Activated T-helper 1 cell treated with anti-CD3 and anti-CD28 coated beads, Interleukin-2, amount 50 U/mL, for 16 hours (primary cell): Measurements from ENCODE around the gene CDH22.

Experiments used
- DNase-seq, 2 donors: peaks; one replicate each; pipeline ENCODE4 v3.0.0-alpha.2; 2020; ENCODE audit warnings: low read depth in 1 of 2, low spot score in 1 of 2

The CDH22 gene

DNA sequence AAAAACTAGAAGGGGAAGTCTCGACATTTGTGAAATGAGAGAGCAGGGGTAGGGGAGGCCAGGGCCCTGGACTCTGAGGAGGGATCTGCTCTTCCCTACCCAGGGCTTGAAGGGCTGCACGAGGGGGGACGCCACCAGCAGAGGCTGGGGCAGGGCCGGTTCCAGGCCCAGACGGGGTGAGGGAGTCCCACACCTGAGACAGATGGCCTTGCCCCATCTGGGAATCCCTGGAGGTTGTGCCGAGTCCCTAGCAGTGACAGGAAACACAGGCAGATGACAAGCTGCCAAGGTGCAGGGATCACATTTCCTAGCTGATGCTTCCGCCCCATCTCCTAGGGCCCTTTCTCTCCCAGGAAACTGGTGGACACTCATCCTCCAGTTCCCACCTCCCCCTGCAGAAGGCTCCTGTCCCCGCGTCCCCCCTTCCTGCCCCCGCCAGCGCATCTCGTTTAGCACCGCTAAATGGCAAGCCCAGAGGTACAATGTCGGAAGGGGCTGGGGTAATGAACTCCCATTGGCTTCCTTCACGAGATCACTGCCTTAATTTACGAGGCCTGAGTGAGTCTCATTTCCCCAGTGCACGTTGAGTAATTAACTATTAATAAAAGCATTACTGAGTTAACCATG lies 35.2 kb upstream of the CDH22 start:
- DNase-seq = no peak

DNA sequence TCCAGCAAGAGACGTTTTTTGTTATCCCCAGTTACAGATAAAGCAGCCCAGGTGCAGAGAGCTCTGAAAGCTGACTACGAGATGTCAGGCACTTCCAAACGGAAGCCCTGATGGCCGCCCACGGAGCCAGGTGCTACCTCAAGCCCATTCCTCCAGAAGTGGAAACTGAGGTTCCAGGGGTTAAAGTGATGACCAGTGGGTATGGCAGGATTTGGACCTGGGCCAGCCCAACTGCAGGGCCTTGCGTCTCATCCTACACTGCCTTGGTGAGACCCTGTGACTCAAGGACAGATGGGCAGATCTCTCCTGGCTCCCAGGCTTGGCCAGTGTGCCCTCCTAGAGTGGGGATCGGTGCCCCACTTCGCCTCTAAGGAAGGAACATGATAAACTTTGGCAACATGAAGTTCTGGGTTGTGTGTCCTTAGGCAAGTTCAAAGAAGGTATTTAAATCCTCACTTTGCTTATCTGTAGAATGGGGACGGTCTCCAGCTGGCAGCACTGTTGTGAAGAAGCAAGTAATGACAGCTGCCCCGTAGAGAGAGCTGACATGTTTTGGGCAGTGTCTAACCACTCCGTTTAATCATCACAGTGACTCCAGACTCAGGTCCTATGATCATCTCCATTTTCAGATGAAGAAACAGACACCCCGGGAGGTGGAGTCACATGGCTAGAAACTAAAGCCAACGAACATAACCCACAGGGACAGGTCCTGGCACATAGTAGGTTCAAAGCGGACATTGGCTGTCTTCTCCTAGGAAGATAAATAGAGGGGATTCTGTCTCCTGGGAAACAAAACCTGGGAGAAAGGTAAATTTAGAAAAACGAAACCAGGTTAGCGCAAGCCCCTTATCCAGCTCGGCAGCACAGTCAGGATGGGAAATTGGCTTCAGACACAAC lies 34.4 kb upstream of the CDH22 start:
- no peak for DNase-seq

DNA sequence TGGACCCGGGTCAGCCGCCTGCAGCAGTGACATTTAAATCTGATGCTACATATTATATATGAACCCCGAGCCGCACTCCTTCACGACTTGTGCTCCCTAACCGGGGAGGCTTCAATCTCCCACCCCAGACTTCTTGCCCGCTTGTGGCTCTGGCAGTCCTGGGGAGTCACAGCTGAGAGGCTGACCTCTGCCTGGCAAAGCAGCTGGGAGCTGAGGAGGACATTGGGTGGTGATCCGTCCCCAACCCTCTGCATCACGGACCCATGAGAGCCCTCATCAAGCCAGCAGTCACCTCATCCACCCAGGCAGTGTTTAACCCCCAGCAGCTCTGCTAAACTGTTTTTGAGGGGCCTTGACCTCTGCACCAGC lies 33.7 kb upstream of the CDH22 start:
- no peak for DNase-seq

DNA sequence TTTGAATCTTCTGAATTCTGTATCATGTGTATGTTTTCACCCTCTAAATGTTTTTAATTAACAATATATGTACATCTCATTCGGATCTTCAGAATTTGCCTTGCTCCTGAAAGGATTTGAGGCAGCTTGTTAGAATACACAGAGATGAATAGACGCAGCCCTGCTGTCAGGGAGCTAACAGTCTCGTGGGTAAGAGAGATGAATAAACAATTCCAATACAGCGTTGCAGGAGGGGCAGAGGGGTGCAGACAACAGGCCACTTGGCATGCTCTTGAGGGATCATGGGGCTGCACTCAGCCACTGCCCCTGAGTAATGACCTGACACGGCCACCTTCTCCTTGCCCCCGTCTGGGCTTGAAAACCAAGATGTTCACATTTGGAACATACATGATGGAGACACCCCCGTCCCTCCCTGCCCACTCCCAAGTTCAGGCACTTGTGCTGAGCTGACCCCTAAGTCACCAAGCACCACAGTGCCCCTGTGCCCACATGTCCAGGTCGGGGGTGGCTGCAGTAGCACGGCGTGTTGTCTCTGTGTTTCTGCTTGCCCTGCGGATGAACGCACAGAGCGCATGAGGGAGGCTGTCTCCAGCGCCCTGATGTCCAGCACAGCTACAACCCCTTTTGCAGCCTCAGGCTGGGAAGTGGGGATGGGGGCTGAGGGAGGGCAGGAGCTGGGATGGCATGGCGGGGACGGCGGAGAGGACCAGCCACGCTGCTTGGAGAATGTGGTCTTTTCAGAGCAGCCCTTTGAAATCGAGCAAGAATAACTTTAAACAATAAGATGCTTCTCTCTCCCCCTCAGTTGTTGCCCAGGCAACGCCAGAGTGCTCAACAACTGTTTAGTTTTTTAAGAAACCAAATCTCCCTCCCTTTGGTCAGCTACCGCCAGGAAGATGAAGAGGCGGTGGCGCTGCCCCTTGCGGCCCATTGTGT lies 33.0 kb upstream of the CDH22 start:
- no peak for DNase-seq

DNA sequence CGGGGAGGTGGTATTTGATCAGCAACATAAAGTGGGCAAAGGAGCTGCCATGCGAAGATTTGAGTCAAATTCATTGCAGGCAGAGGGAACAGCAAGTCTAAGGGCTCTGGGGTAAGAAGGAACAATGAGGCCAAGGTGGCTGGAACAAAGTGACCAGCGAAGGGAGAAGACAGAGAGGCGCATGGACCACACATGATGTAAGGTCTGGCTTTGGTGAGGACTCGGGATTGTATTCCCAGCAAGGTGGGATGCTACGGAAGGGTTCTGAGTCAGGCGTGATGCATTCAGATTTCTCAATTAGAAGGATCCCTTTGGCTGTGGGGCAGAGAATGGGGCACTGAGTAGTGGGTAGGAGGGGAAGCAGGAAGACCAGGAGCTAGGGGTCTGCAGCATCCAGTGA lies 30.7 kb upstream of the CDH22 start:
- DNase-seq = no peak

DNA sequence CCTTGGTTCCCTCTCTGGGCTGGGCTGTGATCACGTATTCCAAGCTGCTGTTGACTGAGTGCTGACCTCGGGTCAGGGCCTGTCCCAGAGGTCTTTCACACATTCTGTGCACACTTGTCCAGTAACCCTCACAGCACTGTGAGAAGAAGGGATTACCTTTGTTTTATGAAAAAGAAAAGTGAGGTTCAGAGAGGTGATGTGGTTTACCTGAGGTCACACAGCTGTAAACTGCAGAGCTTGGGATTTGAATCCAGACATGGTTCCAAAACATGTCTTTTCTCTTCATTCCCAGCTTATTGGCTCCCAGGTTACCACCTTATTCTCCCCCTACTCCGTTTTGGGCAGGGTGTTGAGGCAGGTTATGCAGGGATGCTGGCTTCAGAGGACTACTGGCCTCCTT lies 28.4 kb upstream of the CDH22 start:
- no peak for DNase-seq

DNA sequence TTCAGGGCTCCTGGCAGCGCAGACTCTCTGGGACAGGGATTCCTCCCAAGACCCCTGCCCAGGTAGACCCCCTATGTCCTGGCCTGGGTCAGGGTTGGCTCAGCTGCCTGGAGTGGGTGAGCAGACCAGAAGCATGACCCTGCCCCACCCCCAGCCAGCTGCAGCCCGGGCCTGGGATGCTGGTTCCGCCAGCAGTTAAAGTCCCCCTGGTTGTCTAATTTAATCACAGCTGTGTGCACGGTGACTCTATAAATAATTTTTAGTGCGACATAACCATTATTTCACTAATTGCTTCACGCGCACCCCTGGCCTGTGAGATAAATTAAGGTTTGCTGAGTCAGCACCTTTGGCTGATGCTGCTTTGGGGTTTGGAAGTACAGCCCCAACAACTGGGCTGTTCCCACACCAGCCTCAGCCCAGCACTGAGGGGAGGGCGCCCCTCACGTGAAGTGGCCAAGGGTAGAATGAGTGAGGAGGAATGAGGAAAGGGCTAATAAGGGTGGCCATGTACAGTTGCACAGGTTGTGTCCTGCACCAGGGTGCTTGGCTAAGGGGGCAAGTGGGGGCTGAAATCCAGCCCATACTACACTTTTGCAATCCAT lies 26.1 kb upstream of the CDH22 start:
- DNase-seq = no peak

DNA sequence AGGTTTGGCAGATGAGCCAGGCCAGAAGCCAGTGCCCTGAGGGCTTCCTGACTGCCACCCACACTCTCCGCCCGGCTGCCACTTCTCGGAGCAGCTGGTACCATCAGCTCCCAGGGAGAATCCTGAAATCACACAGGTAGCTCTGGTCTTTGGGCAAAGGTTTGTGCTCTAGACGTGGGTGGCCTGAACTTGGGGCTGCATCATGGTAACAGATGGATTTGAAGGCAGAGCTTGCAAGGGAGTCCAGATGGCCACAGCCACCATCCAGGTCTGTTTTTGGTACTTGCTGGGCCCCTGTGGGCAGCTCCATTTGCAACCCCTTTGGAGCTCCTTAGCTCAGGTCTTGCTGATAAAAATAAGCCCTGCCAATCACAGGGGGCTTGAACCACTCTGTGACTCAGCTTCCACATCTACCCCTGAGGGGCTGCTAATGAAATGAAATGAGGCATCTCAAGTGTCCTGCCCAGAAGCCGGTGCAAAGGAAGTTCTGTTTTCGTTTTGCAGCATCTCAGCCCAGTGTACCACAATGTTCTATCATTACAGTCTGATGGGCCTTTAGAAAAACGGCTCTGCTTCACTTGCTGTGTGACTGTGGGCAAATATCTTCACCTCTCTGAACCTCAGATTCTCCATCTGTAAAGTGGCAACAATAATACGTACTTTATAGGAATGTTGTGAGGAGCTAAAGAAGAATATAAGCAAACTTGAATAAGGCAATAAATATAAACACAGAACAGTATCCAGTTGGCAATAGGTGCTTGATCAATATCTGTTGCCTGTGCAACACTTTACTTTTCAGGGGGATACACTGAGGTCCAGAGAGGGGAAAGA lies 25.1 kb upstream of the CDH22 start:
- DNase-seq = no peak

DNA sequence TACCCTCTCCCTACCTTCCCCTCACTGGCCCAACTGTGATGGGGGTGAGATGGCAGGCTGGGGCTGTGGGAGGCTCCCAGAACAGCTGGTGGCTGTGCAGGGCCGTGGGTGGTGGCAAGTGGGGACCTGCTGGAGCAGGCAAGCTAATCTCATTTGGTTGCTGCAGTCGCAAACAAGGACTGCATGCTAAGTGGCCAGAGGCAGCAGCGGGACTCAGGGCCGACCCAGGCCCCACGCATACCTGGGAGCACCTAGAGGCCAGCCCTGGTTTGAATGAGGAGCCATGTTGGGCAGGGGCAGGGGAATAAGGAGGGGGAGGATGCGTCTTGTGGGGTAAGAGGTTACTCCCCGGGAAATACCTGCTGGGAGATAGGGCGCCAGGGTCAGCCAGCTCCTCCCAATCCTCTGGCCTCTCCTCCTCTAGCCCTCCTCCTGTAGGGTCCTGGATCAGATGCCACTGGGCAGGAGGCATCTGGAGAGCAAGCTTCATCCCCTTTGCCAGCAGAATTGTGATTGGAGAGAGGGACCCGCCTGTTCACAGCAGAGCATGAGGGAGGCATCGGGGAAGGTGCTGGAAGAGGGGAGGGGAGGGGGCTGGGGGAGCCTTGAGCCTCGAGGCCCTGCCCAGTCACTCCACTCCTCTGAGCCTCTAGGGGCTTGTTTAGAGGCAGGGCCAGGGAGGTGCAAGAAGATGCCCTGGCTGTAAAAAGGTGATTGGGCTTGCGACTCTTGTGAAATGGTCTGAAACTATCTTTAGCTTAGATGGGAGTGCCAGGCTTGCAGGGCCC lies 24.3 kb upstream of the CDH22 start:
- no peak for DNase-seq

DNA sequence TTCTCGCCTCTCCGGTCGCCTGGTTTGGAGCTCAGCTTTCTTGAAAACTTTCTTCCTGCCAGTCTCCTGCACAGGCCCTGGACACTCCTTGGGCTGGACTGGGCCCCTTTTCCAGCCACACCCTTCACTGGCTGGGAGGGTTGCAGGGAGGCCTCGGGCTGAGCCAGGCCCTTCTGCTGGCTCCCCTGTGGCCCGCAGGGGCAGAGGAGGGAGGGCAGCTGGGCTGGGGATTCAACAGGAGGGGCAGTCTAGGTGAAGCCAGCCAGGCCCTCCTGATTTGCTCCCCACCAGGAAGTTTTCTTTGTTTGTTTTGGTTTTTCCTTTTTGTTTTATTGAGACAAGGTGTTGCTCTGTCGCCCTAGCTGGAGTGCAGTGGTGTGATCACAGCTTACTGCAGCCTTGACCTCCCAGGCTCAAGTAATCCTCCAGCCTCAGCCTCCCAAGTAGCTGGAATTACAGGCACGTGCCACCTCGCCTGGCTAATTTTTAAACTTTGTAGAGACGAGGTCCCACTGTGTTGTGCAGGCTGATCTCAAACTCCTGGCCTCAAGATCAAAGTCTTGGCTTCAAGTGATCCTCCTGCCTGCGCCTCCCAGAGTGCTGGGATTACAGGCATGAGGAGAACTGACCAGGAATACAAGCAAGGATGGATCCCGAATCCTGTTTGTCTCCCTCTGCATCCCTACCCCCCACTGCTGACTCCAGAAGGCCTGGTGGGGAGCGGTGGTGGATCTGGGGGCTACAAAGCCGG lies 23.5 kb upstream of the CDH22 start:
- DNase-seq = no peak

DNA sequence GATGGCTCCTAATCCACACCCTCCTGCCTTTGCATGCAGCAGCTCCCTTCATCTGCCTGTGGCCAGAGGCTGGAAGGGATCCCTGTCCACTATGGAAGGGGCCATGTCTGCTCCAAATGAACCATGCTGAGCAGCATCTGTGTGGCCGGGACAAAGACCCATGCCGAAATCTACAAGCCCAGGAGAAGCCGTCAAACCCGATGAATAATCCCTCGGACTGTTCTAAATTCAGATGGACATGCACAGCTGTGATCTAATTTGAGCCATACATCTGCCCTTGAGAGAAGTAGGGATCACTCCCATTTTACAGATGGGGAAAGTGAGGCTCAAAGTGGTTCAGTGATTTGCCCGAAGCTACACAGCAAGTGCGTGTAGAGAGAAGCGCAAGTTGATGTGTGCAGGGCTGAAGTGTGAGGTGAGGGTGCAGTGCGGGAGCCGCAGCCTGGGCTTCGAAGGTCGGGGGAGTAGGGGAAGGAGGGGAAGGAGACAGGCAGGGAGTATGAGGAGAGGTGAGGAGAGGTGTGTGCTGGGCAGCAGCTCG lies 22.6 kb upstream of the CDH22 start:
- no peak for DNase-seq

DNA sequence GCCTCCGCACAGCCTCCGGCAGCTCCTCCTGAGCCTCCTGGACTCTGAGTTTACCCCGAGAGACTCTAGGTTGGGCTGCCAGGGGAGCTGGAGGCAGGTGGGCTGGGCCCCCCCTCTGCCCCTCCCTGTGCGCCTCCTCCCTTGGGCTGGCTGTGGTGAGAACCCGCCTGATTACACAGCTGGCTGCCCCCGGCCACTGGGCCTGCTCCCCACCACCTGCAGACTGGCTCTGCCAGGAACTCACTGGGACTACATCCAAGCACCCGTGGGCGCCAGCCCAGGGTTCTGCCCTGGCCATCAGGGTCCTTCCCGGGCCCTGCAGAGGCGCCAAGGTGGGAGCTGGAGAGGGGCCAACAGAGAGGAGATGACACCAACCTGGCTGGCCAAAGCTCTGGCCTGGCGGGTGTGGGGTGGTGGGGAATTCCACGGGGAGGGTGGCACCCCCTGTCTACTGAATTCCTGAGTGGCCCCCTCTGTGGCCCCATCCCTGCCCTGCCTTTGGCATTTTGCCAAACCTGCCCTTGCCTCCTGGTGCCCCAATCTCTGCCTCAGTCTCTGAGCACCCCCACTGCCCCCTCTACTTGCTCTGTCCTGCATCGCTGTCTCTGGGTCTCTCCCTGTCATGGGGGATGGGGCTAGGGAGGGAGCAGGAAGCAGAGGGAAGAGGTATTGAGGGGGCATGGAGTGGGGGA lies 21.9 kb upstream of the CDH22 start:
- no peak for DNase-seq

DNA sequence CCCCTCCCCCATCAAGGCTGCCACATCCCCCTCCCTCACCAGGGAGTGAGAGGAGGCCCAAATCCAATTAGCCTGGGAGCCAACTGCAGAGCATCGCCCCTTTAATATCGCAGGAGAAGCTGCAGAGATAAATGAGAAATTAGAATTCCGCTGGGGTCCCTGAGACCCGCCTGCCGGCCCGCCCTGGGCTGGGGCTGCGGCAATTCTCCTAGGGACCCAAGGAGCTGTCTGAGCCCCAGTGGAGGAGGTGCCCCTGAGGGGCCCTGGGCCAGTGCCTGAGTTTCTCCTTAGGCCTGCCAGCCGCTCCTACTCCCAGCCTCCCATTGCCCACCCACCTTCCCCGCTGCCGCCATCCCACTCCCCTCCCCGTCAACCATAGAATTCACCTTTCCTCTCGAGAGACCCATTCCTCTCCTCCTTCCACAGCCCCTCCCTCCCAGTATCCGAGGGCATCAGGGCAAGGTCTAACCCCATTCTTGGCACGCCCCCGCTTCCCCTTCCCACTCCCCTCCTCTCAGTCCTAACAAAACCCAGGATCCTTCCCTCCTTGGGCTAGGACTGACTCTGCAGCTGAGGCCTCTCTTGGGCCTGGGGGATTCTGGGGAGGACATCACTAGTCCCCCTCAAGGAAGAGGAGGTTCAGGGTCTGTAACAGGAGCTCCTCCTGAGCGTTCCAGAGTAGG lies 20.0 kb upstream of the CDH22 start:
- no peak for DNase-seq

DNA sequence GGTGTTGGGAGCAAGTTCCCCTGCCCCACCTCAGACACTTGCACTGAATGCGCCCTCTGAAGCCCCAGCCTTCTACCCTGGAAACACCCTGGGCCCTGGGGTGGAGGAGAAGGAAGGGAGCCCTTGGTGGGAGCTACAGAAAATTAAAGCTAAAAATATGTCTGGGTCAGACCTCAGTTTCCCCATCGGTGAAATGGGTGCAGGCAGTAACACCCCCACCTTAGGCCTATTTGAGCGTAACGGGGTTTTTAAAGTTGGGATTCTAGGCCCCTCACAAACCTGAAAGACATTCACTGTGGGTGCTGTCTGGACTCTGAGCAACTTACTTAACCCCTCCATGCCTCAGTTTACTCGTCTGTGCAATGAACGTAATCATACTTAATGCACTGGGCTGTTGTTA lies 19.3 kb upstream of the CDH22 start:
- no peak for DNase-seq

DNA sequence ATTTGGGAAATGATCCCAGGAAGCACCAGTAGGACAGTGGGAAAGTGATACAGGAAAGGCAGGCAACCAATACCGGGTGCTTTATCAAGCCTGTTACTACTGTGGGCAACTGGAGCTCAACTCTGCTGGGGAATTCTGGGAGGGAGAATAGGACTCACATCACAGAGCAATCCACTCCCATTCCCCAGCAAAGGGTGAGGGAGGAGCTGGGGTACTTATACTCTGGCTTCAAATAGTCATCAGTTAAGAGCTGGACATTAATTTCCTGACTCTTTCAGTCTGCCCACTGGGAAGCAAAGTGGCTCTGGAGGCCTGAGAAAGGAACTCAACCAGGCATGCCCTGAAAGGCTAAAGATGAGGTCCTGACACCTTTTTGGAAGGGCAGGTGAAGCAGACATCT lies 17.5 kb upstream of the CDH22 start:
- DNase-seq = no peak

DNA sequence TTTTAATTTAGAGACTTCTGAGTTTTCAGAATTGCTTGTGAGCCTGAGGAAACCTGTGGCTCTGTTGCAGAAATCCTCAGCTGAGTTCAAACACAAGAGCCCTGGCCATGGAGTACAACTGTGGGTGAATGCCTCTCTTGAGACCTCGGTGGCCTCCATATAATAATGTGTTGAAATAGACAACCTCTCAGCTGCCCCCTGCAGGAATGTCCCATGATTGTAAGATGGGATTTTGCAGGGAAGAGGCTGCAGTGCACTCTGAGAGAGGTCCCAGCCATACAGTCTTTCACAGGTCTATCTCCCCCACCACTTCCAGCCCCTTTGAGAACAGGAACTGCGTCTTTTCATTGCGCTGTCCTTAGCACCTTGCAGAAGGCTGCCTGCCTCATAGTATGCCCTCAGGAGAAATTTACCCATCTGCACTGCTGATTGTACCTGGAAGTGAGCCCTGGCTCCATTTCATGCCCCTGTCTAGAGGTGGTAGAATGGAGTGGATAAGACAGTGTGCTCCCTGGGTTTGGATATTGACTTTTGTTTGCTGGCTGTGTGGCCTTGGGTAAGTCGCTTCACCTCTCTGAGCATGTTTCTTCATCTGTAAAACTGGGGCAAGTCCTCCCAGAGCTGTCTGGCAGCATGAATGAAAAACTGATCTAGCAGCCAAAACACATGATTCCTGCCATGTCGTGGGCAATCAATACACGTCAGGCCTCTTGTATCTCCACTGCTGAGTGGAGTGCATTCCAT lies 16.8 kb upstream of the CDH22 start:
- DNase-seq = no peak

DNA sequence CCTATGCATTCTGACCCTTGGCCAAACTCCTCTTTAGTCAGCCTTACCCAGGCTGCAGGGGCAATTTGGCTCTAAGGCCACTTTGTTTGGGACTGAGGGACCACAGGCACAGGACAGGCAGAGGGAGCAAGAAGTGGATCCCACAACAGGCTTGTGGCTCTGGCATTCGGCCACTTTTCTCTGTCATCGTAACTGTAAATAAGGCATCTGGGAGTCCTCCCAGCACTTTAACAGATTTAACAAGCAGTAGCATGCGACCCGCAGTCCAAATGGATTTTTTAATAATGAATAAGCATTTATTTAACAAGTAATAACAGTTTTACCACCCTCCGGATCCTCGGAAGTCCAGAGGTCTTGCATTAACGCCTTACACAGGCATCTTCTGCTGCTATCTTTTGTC lies 16.1 kb upstream of the CDH22 start:
- DNase-seq = no peak
